ENCODE data around the gene ETNK1.

DNA sequence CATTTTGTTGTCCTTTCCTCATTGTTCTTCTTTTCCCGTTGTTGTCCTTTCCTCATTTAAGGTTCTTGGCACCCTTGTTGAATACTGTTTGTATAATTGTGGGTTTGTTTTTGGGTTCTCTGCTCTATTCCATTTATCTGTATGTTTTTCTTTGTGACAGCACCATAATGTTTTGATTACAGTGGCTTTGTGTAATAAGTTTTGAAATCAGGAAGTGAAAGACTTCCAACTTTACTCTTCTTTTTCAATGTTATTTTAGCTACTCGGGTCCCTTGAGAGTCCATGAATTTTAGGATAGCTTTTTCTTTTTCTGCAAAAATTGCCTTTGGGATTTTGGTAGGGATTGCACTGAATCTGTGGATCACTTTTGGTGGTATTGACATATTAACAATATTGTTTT lies 28.1 kb downstream of the ETNK1 start:
- TF ChIP-seq, protein P1, sequence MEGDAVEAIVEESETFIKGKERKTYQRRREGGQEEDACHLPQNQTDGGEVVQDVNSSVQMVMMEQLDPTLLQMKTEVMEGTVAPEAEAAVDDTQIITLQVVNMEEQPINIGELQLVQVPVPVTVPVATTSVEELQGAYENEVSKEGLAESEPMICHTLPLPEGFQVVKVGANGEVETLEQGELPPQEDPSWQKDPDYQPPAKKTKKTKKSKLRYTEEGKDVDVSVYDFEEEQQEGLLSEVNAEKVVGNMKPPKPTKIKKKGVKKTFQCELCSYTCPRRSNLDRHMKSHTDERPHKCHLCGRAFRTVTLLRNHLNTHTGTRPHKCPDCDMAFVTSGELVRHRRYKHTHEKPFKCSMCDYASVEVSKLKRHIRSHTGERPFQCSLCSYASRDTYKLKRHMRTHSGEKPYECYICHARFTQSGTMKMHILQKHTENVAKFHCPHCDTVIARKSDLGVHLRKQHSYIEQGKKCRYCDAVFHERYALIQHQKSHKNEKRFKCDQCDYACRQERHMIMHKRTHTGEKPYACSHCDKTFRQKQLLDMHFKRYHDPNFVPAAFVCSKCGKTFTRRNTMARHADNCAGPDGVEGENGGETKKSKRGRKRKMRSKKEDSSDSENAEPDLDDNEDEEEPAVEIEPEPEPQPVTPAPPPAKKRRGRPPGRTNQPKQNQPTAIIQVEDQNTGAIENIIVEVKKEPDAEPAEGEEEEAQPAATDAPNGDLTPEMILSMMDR (IDR thresholded peaks at IDR 0.05) = no peak
- TF ChIP-seq YY1 (IDR thresholded peaks at IDR 0.05; ENCODE audit: low read depth) (no peak), RAD21 (IDR thresholded peaks at IDR 0.05; ENCODE audit: low read length) (no peak), FOXM1 (IDR thresholded peaks at IDR 0.05; ENCODE audit: low read depth) (no peak), POLR2AphosphoS5 (IDR thresholded peaks at IDR 0.05; ENCODE audit: low read depth, low read length) (no peak), TCF12 (IDR thresholded peaks at IDR 0.05) (no peak), GABPA (IDR thresholded peaks at IDR 0.05; ENCODE audit: low read depth) (no peak), RFX5 (IDR thresholded peaks at IDR 0.05; ENCODE audit: low read length) (no peak), TEAD4 (IDR thresholded peaks at IDR 0.05; ENCODE audit: borderline replicate concordance, insufficient read depth) (no peak), EP300 (IDR thresholded peaks at IDR 0.05; ENCODE audit: borderline replicate concordance in 1 of 2, low read depth in 1 of 2, low read length in 1 of 2) (no peak)
- TF ChIP-seq, protein P2, sequence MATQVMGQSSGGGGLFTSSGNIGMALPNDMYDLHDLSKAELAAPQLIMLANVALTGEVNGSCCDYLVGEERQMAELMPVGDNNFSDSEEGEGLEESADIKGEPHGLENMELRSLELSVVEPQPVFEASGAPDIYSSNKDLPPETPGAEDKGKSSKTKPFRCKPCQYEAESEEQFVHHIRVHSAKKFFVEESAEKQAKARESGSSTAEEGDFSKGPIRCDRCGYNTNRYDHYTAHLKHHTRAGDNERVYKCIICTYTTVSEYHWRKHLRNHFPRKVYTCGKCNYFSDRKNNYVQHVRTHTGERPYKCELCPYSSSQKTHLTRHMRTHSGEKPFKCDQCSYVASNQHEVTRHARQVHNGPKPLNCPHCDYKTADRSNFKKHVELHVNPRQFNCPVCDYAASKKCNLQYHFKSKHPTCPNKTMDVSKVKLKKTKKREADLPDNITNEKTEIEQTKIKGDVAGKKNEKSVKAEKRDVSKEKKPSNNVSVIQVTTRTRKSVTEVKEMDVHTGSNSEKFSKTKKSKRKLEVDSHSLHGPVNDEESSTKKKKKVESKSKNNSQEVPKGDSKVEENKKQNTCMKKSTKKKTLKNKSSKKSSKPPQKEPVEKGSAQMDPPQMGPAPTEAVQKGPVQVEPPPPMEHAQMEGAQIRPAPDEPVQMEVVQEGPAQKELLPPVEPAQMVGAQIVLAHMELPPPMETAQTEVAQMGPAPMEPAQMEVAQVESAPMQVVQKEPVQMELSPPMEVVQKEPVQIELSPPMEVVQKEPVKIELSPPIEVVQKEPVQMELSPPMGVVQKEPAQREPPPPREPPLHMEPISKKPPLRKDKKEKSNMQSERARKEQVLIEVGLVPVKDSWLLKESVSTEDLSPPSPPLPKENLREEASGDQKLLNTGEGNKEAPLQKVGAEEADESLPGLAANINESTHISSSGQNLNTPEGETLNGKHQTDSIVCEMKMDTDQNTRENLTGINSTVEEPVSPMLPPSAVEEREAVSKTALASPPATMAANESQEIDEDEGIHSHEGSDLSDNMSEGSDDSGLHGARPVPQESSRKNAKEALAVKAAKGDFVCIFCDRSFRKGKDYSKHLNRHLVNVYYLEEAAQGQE (IDR thresholded peaks at IDR 0.05; ENCODE audit: low read depth, low read length) = no peak
- TF ChIP-seq, protein P3, sequence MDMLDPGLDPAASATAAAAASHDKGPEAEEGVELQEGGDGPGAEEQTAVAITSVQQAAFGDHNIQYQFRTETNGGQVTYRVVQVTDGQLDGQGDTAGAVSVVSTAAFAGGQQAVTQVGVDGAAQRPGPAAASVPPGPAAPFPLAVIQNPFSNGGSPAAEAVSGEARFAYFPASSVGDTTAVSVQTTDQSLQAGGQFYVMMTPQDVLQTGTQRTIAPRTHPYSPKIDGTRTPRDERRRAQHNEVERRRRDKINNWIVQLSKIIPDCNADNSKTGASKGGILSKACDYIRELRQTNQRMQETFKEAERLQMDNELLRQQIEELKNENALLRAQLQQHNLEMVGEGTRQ (IDR thresholded peaks at IDR 0.05; ENCODE audit: borderline replicate concordance, low read depth, low read length) = no peak
- TF ChIP-seq, protein P4, sequence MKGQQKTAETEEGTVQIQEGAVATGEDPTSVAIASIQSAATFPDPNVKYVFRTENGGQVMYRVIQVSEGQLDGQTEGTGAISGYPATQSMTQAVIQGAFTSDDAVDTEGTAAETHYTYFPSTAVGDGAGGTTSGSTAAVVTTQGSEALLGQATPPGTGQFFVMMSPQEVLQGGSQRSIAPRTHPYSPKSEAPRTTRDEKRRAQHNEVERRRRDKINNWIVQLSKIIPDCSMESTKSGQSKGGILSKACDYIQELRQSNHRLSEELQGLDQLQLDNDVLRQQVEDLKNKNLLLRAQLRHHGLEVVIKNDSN (IDR thresholded peaks at IDR 0.05; ENCODE audit: borderline replicate concordance, low read depth) = no peak

Measured in SK-N-SH (cell line).